Ovary (tissue), 3 donors: ENCODE data around the gene UTP14C.

Experiments used
- EP300 ChIP-seq: sonication (generic); formaldehyde crosslinking; IDR thresholded peaks from one replicate; pipeline ENCODE4 v1.6.1; 2017; ENCODE audit warnings: antibody characterized with exemption
- POLR2A ChIP-seq: fragments of 450-650 bp; IDR thresholded peaks from one replicate; pipeline ENCODE4 v1.6.1; 2017; ENCODE audit warnings: antibody characterized with exemption, mild to moderate bottlenecking, moderate library complexity
- TF ChIP-seq, protein P1 (sequence below), 3 donors: fragments of 450-650 bp in 2 of 3; fragments of 200-600 bp in 1 of 3; IDR thresholded peaks; one replicate each; pipeline versions ENCODE4 v1.5.1 to v1.8.0; 2016 to 2022; ENCODE audit warnings: antibody characterized with exemption in 3 of 3, mild to moderate bottlenecking in 1 of 3
- donor health status: DM: no; HTN: no; CAD: no.

DNA sequence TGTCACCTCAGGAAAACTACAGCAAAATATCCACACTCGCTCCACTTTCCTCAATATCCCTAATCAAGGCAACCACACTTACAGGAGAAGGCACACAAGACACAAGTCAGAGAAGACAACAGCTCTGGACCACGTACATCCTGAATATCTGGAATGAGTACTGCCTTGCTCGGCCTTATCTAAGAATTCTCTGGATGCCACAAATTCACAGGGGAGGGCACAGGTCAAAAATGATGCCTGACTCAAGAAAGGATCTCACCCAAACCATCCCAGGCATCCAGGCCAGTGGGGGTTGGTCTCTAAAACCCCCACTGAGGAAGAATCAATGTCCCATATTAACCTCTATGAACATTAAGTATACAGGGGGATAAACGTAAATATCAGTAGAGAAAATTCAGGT lies 43.1 kb upstream of the UTP14C start:
- TF ChIP-seq, protein P1, sequence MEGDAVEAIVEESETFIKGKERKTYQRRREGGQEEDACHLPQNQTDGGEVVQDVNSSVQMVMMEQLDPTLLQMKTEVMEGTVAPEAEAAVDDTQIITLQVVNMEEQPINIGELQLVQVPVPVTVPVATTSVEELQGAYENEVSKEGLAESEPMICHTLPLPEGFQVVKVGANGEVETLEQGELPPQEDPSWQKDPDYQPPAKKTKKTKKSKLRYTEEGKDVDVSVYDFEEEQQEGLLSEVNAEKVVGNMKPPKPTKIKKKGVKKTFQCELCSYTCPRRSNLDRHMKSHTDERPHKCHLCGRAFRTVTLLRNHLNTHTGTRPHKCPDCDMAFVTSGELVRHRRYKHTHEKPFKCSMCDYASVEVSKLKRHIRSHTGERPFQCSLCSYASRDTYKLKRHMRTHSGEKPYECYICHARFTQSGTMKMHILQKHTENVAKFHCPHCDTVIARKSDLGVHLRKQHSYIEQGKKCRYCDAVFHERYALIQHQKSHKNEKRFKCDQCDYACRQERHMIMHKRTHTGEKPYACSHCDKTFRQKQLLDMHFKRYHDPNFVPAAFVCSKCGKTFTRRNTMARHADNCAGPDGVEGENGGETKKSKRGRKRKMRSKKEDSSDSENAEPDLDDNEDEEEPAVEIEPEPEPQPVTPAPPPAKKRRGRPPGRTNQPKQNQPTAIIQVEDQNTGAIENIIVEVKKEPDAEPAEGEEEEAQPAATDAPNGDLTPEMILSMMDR (IDR thresholded peaks at IDR 0.05), result no peak
- TF ChIP-seq POLR2A (no peak), EP300 (no peak)
